Neuronal stem cell (in vitro differentiated cells): Measurements from ENCODE around the gene BABAM2.

Source experiments
- DNase-seq: peaks from one replicate; pipeline ENCODE4 v3.0.0-alpha.2; 2013; ENCODE audit warnings: low spot score
- H2AFZ ChIP-seq: one replicate; pipeline ENCODE4 v1.6.1; 2013; ENCODE audit warnings: mild to moderate bottlenecking, low read length, inconsistent platforms
- H2AK5ac ChIP-seq: 2 replicates; pipeline ENCODE4 v1.6.1; 2013; ENCODE audit warnings: low read depth, mild to moderate bottlenecking, inconsistent platforms, low read length, moderate library complexity, mixed read lengths
- H2BK120ac ChIP-seq: 2 replicates; pipeline ENCODE4 v1.6.1; 2013; ENCODE audit warnings: low read depth, mild to moderate bottlenecking, inconsistent platforms, low read length, moderate library complexity, mixed read lengths
- H2BK12ac ChIP-seq: one replicate; pipeline ENCODE4 v1.6.1; 2013; ENCODE audit warnings: low read length, inconsistent platforms
- H2BK15ac ChIP-seq: 2 replicates; pipeline ENCODE4 v1.6.1; 2013; ENCODE audit warnings: mild to moderate bottlenecking, low read length, inconsistent platforms, mixed read lengths
- H2BK5ac ChIP-seq: one replicate; pipeline ENCODE4 v1.6.1; 2013; ENCODE audit warnings: inconsistent platforms, mild to moderate bottlenecking, low read length, moderate library complexity
- H3K14ac ChIP-seq: one replicate; pipeline ENCODE4 v1.6.1; 2013; ENCODE audit warnings: low read length, inconsistent platforms
- H3K18ac ChIP-seq: 2 replicates; pipeline ENCODE4 v1.6.1; 2013; ENCODE audit warnings: low read length, inconsistent platforms
- H3K23ac ChIP-seq: 2 replicates; pipeline ENCODE4 v1.6.1; 2013; ENCODE audit warnings: low read depth, mild to moderate bottlenecking, mixed read lengths, low read length, inconsistent platforms; ENCODE audit not compliant: poor library complexity
- H3K27ac ChIP-seq: replicated peaks from 3 replicates; pipeline ENCODE4 v1.5.1; 2013; ENCODE audit warnings: low read length, inconsistent platforms
- H3K27me3 ChIP-seq, 3 experiments: 2 replicates each; pipeline ENCODE4 v1.6.1; 2013; ENCODE audit warnings: low read length in 3 of 3, mild to moderate bottlenecking in 2 of 3, inconsistent platforms in 1 of 3, low read depth in 1 of 3, mixed read lengths in 1 of 3, moderate library complexity in 1 of 3; ENCODE audit not compliant: control insufficient read depth in 3 of 3, insufficient read depth in 3 of 3
- H3K36me3 ChIP-seq, 2 donors: replicated peaks in 1 of 2; 2 replicates each; pipeline ENCODE4 v1.6.1; 2013; ENCODE audit warnings: low read length in 2 of 2; ENCODE audit not compliant: control insufficient read depth in 2 of 2, insufficient read depth in 2 of 2
- H3K4ac ChIP-seq: 2 replicates; pipeline ENCODE4 v1.6.1; 2013; ENCODE audit warnings: inconsistent platforms, mild to moderate bottlenecking, low read length, moderate library complexity
- H3K4me1 ChIP-seq, 2 donors: 1 replicate in 1 of 2; 2 replicates in 1 of 2; pipeline ENCODE4 v1.6.1; 2013; ENCODE audit warnings: low read length in 2 of 2, low read depth in 1 of 2; ENCODE audit not compliant: control insufficient read depth in 2 of 2, insufficient read depth in 1 of 2
- H3K4me2 ChIP-seq: one replicate; pipeline ENCODE4 v1.6.1; 2013; ENCODE audit warnings: mild to moderate bottlenecking, low read length, inconsistent platforms; ENCODE audit not compliant: insufficient read depth, poor library complexity, severe bottlenecking
- H3K4me3 ChIP-seq, 2 donors: 2 replicates each; pipeline ENCODE4 v1.5.1; 2013; ENCODE audit warnings: low read length in 2 of 2, mild to moderate bottlenecking in 2 of 2, inconsistent platforms in 1 of 2, moderate library complexity in 1 of 2
- H3K79me1 ChIP-seq: one replicate; pipeline ENCODE4 v1.6.1; 2013; ENCODE audit warnings: low read depth, mild to moderate bottlenecking, inconsistent platforms, low read length, moderate library complexity
- H3K9ac ChIP-seq: one replicate; pipeline ENCODE4 v1.6.1; 2013; ENCODE audit warnings: mild to moderate bottlenecking, low read depth, low read length, inconsistent platforms; ENCODE audit not compliant: poor library complexity
- H3K9me3 ChIP-seq, 2 donors: replicated peaks in 1 of 2; 2 replicates each; pipeline versions ENCODE3 to v1.6.1; 2013; ENCODE audit warnings: low read length in 2 of 2, mild to moderate bottlenecking in 2 of 2, inconsistent platforms in 1 of 2, low read depth in 1 of 2, mixed read lengths in 1 of 2, moderate library complexity in 1 of 2; ENCODE audit not compliant: control insufficient read depth in 2 of 2, insufficient read depth in 1 of 2
- H4K8ac ChIP-seq: one replicate; pipeline ENCODE4 v1.6.1; 2013; ENCODE audit warnings: low read depth, mild to moderate bottlenecking, inconsistent platforms, low read length, moderate library complexity
- H4K91ac ChIP-seq: one replicate; pipeline ENCODE4 v1.6.1; 2013; ENCODE audit warnings: low read length, low read depth, mild to moderate bottlenecking, inconsistent platforms; ENCODE audit not compliant: poor library complexity
- WGBS, 2 donors: extraction: QIAGEN DNeasy Blood & Tissue Kit; methylation state at CpG; one replicate each; pipeline ENCODE4 v1.1.7; 2013; ENCODE audit warnings: missing lambda C conversion rate in 2 of 2, mixed read lengths in 1 of 2; ENCODE audit not compliant: insufficient read length in 2 of 2, insufficient replicate concordance in 1 of 2; ENCODE audit errors: extremely low coverage in 2 of 2; 5-methylcytosine and 5-hydroxymethylcytosine counted together

Gene BABAM2

DNA sequence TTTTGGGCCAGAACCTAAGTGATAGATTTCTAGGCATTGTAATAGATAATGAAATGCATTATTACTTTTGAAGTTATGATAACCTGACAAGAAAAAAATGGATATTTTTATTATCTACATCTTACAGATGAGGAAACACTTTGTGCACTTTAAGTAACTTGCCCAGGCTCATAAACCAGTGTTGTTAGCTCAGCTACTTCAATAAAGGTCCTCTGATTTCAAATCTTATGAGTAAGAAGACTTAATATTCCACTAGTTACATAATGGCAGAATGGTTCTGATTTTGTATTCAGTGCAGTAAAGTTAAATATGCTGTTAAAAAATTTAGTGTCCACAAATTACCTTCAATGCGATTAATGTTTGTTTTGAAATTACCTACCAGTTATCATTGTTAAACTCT lies 199.0 kb downstream of the BABAM2 start:
- Histone ChIP-seq H3K27me3 (no peaks in the 10 kb centered on the region), H3K36me3 (no peaks in the 10 kb centered on the region), H2AFZ (no peak overlapping the region), H3K23ac (no peak overlapping the region), H3K4ac (no peak overlapping the region), H3K9me3 (no peaks in the 10 kb centered on the region), H3K4me2 (no peak overlapping the region), H3K27ac (no peak overlapping the region), H4K8ac (no peak overlapping the region), H3K79me1 (no peaks in the 10 kb centered on the region), H3K4me1 (no peaks in the 10 kb centered on the region), H4K91ac (no peak overlapping the region), H2BK5ac (no peak overlapping the region), H3K4me3 (no peak overlapping the region), H3K18ac (no peak overlapping the region), H2AK5ac (no peak overlapping the region), H3K14ac (no peak overlapping the region), H2BK120ac (no peak overlapping the region), H2BK12ac (no peak overlapping the region), H2BK15ac (no peak overlapping the region), H3K9ac (no peak overlapping the region)
- no CpG with 5 or more reads among the region's 1 CpG for WGBS, 2 donors
- DNase-seq, result no peak

DNA sequence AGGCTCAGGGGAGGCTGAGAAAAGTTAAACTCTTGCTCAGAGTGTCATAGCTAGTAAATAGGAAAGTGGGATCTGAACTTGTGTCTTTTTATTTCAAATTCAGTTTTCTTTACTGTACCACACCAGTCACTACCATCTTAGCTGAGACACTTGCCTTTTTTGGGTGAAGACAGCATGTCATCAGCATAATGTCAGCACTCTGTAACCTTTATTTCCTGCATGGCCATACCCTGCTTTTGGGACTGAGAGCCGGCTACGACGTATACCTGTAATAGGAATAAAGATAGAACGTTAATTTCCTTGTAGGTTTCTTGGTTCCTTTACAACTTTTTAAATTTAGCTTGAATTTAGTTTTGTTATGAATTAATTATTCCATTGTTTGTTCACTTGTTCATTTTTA lies 202.8 kb downstream of the BABAM2 start:
- Histone ChIP-seq H3K79me1 (no peaks in the 10 kb centered on the region), H2AK5ac (no peak overlapping the region), H3K27me3 (no peaks in the 10 kb centered on the region), H4K91ac (no peak overlapping the region), H2BK120ac (no peak overlapping the region), H2BK12ac (no peak overlapping the region), H3K18ac (no peak overlapping the region), H2AFZ (no peak overlapping the region), H3K9ac (no peak overlapping the region), H3K23ac (no peak overlapping the region), H2BK15ac (no peak overlapping the region), H3K36me3 (no peaks in the 10 kb centered on the region), H3K27ac (no peak overlapping the region), H3K4me1 (no peaks in the 10 kb centered on the region), H3K4me2 (no peak overlapping the region), H3K9me3 (no peaks in the 10 kb centered on the region), H3K4ac (no peak overlapping the region), H3K14ac (no peak overlapping the region), H2BK5ac (no peak overlapping the region), H3K4me3 (no peak overlapping the region), H4K8ac (no peak overlapping the region)
- DNase-seq, result no peak
- no CpG with 5 or more reads among the region's 4 CpGs for WGBS, 2 donors

DNA sequence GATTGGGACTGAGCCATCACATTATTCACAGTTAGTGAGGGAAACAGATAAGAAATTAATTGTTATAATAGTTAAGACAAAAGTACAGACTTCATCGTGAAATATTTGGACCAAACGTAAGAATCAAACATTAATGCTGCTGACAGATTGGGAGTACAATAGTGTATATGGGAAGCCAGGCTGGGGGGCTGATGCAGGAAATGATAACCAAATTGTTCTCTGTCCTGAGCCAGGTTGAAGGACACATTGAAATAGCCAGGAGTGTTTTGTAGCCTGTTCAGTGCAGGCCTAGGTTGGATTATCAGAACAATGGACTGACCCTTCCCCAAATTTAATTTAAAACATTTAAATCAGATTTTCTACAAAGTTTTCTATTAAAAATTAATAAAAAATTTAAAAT lies 203.2 kb downstream of the BABAM2 start:
- no CpG with 5 or more reads among the region's 2 CpGs for WGBS, 2 donors
- no peak overlapping the region for H2AK5ac ChIP-seq
- H3K9ac ChIP-seq, result no peak overlapping the region

GRCh38 chr2:28094739-28095138 lies 204.2 kb downstream of the BABAM2 start:
- Histone ChIP-seq H3K36me3 (no peaks in the 10 kb centered on the region), H3K27ac (no peak overlapping the region), H3K4me2 (no peak overlapping the region), H2BK120ac (no peak overlapping the region), H3K4ac (no peak overlapping the region), H3K4me1 (no peaks in the 10 kb centered on the region), H3K9me3 (no peaks in the 10 kb centered on the region), H3K9ac (no peak overlapping the region), H2BK5ac (no peak overlapping the region), H3K79me1 (no peaks in the 10 kb centered on the region), H3K23ac (no peak overlapping the region), H2AK5ac (no peak overlapping the region), H2BK12ac (no peak overlapping the region), H4K91ac (no peak overlapping the region), H4K8ac (no peak overlapping the region), H3K27me3 (no peaks in the 10 kb centered on the region), H3K4me3 (no peak overlapping the region), H2AFZ (no peak overlapping the region), H3K18ac (no peak overlapping the region), H2BK15ac (no peak overlapping the region), H3K14ac (no peak overlapping the region)
- WGBS, 2 donors, result no CpG with 5 or more reads among the region's 3 CpGs
- no peak for DNase-seq

More for the DNA sequence above, 203.2 kb downstream of the BABAM2 start:
- no peak overlapping the region for H3K4me2 ChIP-seq
- H2BK12ac ChIP-seq, result no peak overlapping the region
- no peaks in the 10 kb centered on the region for H3K27me3 ChIP-seq
- H3K4me1 ChIP-seq, result no peaks in the 10 kb centered on the region
- no peak overlapping the region for H3K23ac ChIP-seq
- H3K4ac ChIP-seq, result no peak overlapping the region
- no peak overlapping the region for H2BK120ac ChIP-seq
- no peak overlapping the region for H3K27ac ChIP-seq
- no peak overlapping the region for H4K91ac ChIP-seq
- H2BK15ac ChIP-seq, result no peak overlapping the region
- no peak for DNase-seq
- no peak overlapping the region for H2BK5ac ChIP-seq
- no peak overlapping the region for H3K4me3 ChIP-seq
- H3K9me3 ChIP-seq, result no peaks in the 10 kb centered on the region
- no peaks in the 10 kb centered on the region for H3K79me1 ChIP-seq
- H3K14ac ChIP-seq, result no peak overlapping the region
- H2AFZ ChIP-seq, result no peak overlapping the region
- H3K36me3 ChIP-seq, result no peaks in the 10 kb centered on the region
- no peak overlapping the region for H3K18ac ChIP-seq
- H4K8ac ChIP-seq, result no peak overlapping the region
